GM23338 (cell line): Measurements from ENCODE around the gene KCNT2. TPM values are rescaled to one million over a fixed set of nuclear protein-coding genes. Genes with fewer than 3 reads are reported as not detected.

Experiments
- ATAC-seq: fragments of 200-7000 bp; cut with Tn5 transposase; 3 replicates; pipeline ENCODE4 v1.9.1; 2020
- DNase-seq: peaks from one replicate; pipeline ENCODE4 v3.0.0-alpha.2; 2015; ENCODE audit warnings: low spot score
- H2AFZ ChIP-seq: fragments of 200-600 bp; sonication (generic); 2 replicates; pipeline ENCODE4 v1.8.0; 2016; ENCODE audit warnings: antibody characterized with exemption, mild to moderate bottlenecking, moderate library complexity
- H3F3A ChIP-seq: fragments of 200-600 bp; sonication (generic); replicated peaks from 2 replicates; pipeline ENCODE4 v1.8.0; 2017; ENCODE audit warnings: antibody characterized with exemption, mixed run types, low read depth
- H3K27ac ChIP-seq: fragments of 200-600 bp; sonication (generic); 2 replicates; pipeline ENCODE4 v1.6.1; 2016; ENCODE audit warnings: low read depth
- H3K27me3 ChIP-seq: fragments of 200-600 bp; sonication (generic); 2 replicates; pipeline ENCODE4 v1.8.0; 2016; ENCODE audit warnings: mild to moderate bottlenecking, mixed run types, moderate library complexity; ENCODE audit not compliant: insufficient read depth
- H3K36me3 ChIP-seq: fragments of 200-600 bp; sonication (generic); 2 replicates; pipeline ENCODE4 v1.8.0; 2016; ENCODE audit warnings: mild to moderate bottlenecking; ENCODE audit not compliant: insufficient read depth
- H3K4me1 ChIP-seq: fragments of 200-600 bp; sonication (generic); 2 replicates; pipeline ENCODE4 v1.8.0; 2016; ENCODE audit warnings: mild to moderate bottlenecking, moderate library complexity; ENCODE audit not compliant: insufficient read depth
- H3K4me2 ChIP-seq: fragments of 200-600 bp; sonication (generic); 2 replicates; pipeline ENCODE4 v1.7.1; 2017; ENCODE audit warnings: mixed run types
- H3K4me3 ChIP-seq: fragments of 200-600 bp; sonication (generic); 2 replicates; pipeline ENCODE4 v1.6.1; 2016; ENCODE audit warnings: mixed run types
- H3K79me2 ChIP-seq: fragments of 200-600 bp; sonication (generic); replicated peaks from 2 replicates; pipeline ENCODE4 v1.8.0; 2017; ENCODE audit warnings: mild to moderate bottlenecking; ENCODE audit not compliant: insufficient read depth
- H3K9me2 ChIP-seq: fragments of 200-600 bp; sonication (generic); 2 replicates; pipeline ENCODE4 v1.8.0; 2017; ENCODE audit not compliant: insufficient read depth
- H4K20me1 ChIP-seq: fragments of 200-600 bp; sonication (generic); replicated peaks from 2 replicates; pipeline ENCODE4 v1.8.0; 2017; ENCODE audit warnings: mild to moderate bottlenecking; ENCODE audit not compliant: insufficient read depth
- H3K27ac Mint-ChIP-seq: 2 replicates; pipeline ENCODE4 v1.8.0; 2020; ENCODE audit warnings: inconsistent platforms, mild to moderate bottlenecking, moderate library complexity, mixed read lengths
- H3K27me3 Mint-ChIP-seq: 3 replicates; pipeline ENCODE4 v1.8.0; 2022; ENCODE audit warnings: low read depth, mild to moderate bottlenecking, moderate library complexity, mixed read lengths, inconsistent platforms; ENCODE audit not compliant: insufficient read depth, poor library complexity
- H3K36me3 Mint-ChIP-seq: 3 replicates; pipeline ENCODE4 v1.8.0; 2021; ENCODE audit warnings: low read depth, mild to moderate bottlenecking, inconsistent platforms, moderate library complexity, mixed read lengths
- H3K4me1 Mint-ChIP-seq: 3 replicates; pipeline ENCODE4 v1.8.0; 2020; ENCODE audit warnings: mild to moderate bottlenecking, inconsistent platforms, mixed read lengths
- H3K4me3 Mint-ChIP-seq: 3 replicates; pipeline ENCODE4 v1.8.0; 2021; ENCODE audit warnings: moderate library complexity, mild to moderate bottlenecking, inconsistent platforms, mixed read lengths
- H3K9me3 Mint-ChIP-seq: 3 replicates; pipeline ENCODE4 v1.8.0; 2020; ENCODE audit warnings: moderate library complexity, mild to moderate bottlenecking, inconsistent platforms, mixed read lengths
- CREB1 ChIP-seq: fragments of 250-450 bp; sonication (Bioruptor Pico); IDR thresholded peaks from 2 replicates; pipeline ENCODE4 v1.5.0; 2020; ENCODE audit warnings: low read depth, mild to moderate bottlenecking, moderate library complexity
- EZH2phosphoT487 ChIP-seq: fragments of 200-600 bp; sonication (generic); IDR thresholded peaks from one replicate; pipeline ENCODE4 v1.8.1; 2018; ENCODE audit warnings: antibody characterized with exemption; ENCODE audit not compliant: unreplicated experiment
- JUNB ChIP-seq: IDR thresholded peaks from one replicate; pipeline ENCODE4 v1.6.1; 2016; ENCODE audit warnings: antibody characterized with exemption; ENCODE audit not compliant: unreplicated experiment
- NANOG ChIP-seq: IDR thresholded peaks from 2 replicates; pipeline ENCODE4 v1.6.1; 2016; ENCODE audit warnings: antibody characterized with exemption, borderline replicate concordance
- POLR2AphosphoS5 ChIP-seq: IDR thresholded peaks from 2 replicates; pipeline ENCODE4 v1.6.1; 2016; ENCODE audit warnings: antibody characterized with exemption, low read depth
- STAT1 ChIP-seq: IDR thresholded peaks from one replicate; pipeline ENCODE4 v1.6.1; 2016; ENCODE audit warnings: antibody characterized with exemption; ENCODE audit not compliant: unreplicated experiment
- ZNF114 ChIP-seq: fragments of 250-450 bp; sonication (Bioruptor Pico); IDR thresholded peaks from 2 replicates; pipeline ENCODE4 v1.5.0; 2020; ENCODE audit warnings: mild to moderate bottlenecking, moderate library complexity
- ZNF331 ChIP-seq: fragments of 250-450 bp; sonication (Bioruptor Pico); IDR thresholded peaks from 2 replicates; pipeline ENCODE4 v1.5.0; 2020; ENCODE audit warnings: low read depth, mild to moderate bottlenecking, moderate library complexity
- polyA plus RNA-seq: library from polyadenylated mRNA; unstranded; fragments of >200 nt; fragmentation: Nextera tagmentation; extraction: Ambion mirVana; gene quantifications from 2 replicates; pipeline ENCODE4 v1.2.1, GENCODE V29; 2016
- total RNA-seq: library from RNA; depleted of rRNA; stranded (reverse); fragments of >200 nt; shearing (Covaris generic); gene quantifications from 2 replicates; pipeline ENCODE4 v1.2.3, GENCODE V29; 2014
- TF ChIP-seq, protein P1 (sequence below), 2 experiments: fragments of 200-600 bp in 1 of 2; sonication (generic) in 1 of 2; conservative IDR thresholded peaks; 2 replicates each; pipeline versions ENCODE4 v1.5.1 to v1.6.1; 2016 to 2017; ENCODE audit warnings: antibody characterized with exemption in 2 of 2, low read depth in 2 of 2, mild to moderate bottlenecking in 2 of 2, moderate library complexity in 1 of 2
- TF ChIP-seq, protein P2 (sequence below): fragments of 250-450 bp; sonication (Bioruptor Pico); IDR thresholded peaks from 2 replicates; pipeline ENCODE4 v1.5.0; 2020; ENCODE audit warnings: mild to moderate bottlenecking, moderate library complexity
- TF ChIP-seq, protein P3 (sequence below): IDR thresholded peaks from 2 replicates; pipeline ENCODE4 v1.6.1; 2016; ENCODE audit warnings: antibody characterized with exemption

The KCNT2 gene
- total and polyA plus RNA-seq, 2 experiments from 2014 or later: 5.4 to 13.4 TPM

DNA sequence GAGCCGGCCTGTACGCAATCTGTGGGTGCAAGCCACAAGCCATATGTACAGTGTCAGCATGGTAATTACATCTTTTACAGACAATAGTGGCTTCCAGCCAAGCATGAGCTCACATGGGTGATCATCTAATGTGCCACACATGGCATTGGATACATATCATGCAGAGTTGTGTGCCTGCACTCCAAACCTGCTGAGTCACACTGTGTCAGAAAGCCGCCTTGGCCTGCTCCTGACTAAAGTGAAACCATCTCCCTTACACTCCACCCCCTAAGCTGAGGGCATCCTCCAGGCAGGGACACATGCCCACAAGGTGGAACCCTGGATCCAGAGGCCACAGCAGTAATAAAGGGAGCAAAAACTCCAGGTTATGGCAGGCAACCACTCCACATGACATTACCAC, 72.5 kb downstream of the KCNT2 start:
- peaks cover 53% of the 10 kb centered on the region for H3K9me3 Mint-ChIP-seq
- Histone ChIP-seq H3K27me3 (no peaks in the 10 kb centered on the region), H3K4me3 (no peak overlapping the region), H3K36me3 (peaks cover 19% of the 10 kb centered on the region), H3F3A (no peaks in the 10 kb centered on the region), H4K20me1 (0 out of 2 replicates have a peak, but pooled peaks cover 3% of the 10 kb centered on the region), H3K4me1 (peaks cover 11% of the 10 kb centered on the region; the same call in 1 of the 2 replicates), H3K9me2 (no peaks in the 10 kb centered on the region), H2AFZ (no peak overlapping the region), H3K79me2 (peaks cover 25% of the 10 kb centered on the region), H3K27ac (no peak overlapping the region), H3K4me2 (no peak overlapping the region)
- peaks cover 10% of the 10 kb centered on the region; the same call in 2 of the 3 replicates for H3K4me1 Mint-ChIP-seq
- ATAC-seq (no peak), DNase-seq (peak; percentile 80)
- TF ChIP-seq, protein P1, sequence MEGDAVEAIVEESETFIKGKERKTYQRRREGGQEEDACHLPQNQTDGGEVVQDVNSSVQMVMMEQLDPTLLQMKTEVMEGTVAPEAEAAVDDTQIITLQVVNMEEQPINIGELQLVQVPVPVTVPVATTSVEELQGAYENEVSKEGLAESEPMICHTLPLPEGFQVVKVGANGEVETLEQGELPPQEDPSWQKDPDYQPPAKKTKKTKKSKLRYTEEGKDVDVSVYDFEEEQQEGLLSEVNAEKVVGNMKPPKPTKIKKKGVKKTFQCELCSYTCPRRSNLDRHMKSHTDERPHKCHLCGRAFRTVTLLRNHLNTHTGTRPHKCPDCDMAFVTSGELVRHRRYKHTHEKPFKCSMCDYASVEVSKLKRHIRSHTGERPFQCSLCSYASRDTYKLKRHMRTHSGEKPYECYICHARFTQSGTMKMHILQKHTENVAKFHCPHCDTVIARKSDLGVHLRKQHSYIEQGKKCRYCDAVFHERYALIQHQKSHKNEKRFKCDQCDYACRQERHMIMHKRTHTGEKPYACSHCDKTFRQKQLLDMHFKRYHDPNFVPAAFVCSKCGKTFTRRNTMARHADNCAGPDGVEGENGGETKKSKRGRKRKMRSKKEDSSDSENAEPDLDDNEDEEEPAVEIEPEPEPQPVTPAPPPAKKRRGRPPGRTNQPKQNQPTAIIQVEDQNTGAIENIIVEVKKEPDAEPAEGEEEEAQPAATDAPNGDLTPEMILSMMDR (conservative IDR thresholded peaks at IDR 0.05; ENCODE audit: low read depth in 2 of 2): no peak
- TF ChIP-seq EZH2phosphoT487 (no peak), JUNB (no peak), ZNF331 (no peak), POLR2AphosphoS5 (no peak), STAT1 (no peak), NANOG (no peak)
- H3K36me3 Mint-ChIP-seq: peaks cover 66% of the 10 kb centered on the region
- no peak overlapping the region for H3K4me3 Mint-ChIP-seq
- H3K27ac Mint-ChIP-seq: no peak overlapping the region
- peaks cover 2% of the 10 kb centered on the region for H3K27me3 Mint-ChIP-seq

DNA sequence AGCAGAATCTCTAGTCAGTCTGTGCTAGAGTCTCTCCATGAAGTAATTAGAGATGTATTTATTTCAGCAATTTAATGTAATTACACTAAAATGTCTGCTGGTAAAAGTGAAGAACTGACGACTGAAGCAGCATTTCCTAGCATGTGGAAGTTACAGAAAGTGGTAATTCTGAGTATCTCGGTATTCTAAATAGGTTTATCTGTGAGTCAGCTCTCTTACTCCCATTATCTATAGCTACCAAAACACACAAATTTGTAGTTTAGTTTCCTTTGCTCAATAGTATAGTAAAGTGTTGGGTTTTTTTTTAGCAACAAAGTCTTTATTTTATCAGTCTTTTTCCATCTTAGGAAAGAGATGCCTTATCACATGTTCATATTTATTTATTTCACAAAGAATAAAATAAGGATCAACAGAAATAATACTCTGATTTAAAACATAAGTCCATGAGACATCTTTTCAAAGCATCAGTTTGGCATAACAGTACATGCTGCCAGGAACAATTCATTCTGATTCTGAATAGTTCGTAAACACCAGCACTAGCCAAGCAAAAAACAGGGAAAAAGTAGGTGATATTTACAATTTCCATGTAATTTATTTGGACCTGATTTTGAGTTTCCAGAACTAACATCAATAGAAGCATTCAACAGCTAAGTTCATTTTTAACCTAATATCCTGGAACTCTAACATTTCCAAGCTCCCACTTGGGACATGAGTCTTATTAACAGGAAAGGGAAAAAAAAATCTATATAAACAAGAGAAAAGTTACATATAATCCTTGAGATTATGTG, 76.3 kb downstream of the KCNT2 start:
- peaks cover 2% of the 10 kb centered on the region for H3K27me3 Mint-ChIP-seq
- no peak overlapping the region for H2AFZ ChIP-seq
- peaks cover 37% of the 10 kb centered on the region for H3K36me3 Mint-ChIP-seq
- H3F3A ChIP-seq: no peaks in the 10 kb centered on the region
- peaks cover 3% of the 10 kb centered on the region; the same call in 1 of the 2 replicates for H4K20me1 ChIP-seq
- peaks cover 8% of the 10 kb centered on the region for H3K36me3 ChIP-seq
- H3K4me2 ChIP-seq: no peak overlapping the region
- peaks cover 26% of the 10 kb centered on the region for H3K9me3 Mint-ChIP-seq
- no peak overlapping the region for H3K4me3 ChIP-seq
- peaks cover 11% of the 10 kb centered on the region; the same call in 1 of the 2 replicates for H3K4me1 ChIP-seq
- no peak overlapping the region for H3K4me3 Mint-ChIP-seq
- ATAC-seq: no peak
- H3K4me1 Mint-ChIP-seq: peaks cover 10% of the 10 kb centered on the region; the same call in 2 of the 3 replicates
- no peak overlapping the region for H3K27ac ChIP-seq
- no peaks in the 10 kb centered on the region for H3K9me2 ChIP-seq
- no peak for DNase-seq
- H3K27me3 ChIP-seq: no peaks in the 10 kb centered on the region
- peaks cover 3% of the 10 kb centered on the region; the same call in 1 of the 2 replicates for H3K79me2 ChIP-seq
- no peak overlapping the region for H3K27ac Mint-ChIP-seq
- TF ChIP-seq STAT1 (no peak), CREB1 (CRISPR knock-in tag) (no peak), EZH2phosphoT487 (no peak), ZNF331 (no peak), POLR2AphosphoS5 (no peak), ZNF114 (no peak)
- TF ChIP-seq, protein P2, sequence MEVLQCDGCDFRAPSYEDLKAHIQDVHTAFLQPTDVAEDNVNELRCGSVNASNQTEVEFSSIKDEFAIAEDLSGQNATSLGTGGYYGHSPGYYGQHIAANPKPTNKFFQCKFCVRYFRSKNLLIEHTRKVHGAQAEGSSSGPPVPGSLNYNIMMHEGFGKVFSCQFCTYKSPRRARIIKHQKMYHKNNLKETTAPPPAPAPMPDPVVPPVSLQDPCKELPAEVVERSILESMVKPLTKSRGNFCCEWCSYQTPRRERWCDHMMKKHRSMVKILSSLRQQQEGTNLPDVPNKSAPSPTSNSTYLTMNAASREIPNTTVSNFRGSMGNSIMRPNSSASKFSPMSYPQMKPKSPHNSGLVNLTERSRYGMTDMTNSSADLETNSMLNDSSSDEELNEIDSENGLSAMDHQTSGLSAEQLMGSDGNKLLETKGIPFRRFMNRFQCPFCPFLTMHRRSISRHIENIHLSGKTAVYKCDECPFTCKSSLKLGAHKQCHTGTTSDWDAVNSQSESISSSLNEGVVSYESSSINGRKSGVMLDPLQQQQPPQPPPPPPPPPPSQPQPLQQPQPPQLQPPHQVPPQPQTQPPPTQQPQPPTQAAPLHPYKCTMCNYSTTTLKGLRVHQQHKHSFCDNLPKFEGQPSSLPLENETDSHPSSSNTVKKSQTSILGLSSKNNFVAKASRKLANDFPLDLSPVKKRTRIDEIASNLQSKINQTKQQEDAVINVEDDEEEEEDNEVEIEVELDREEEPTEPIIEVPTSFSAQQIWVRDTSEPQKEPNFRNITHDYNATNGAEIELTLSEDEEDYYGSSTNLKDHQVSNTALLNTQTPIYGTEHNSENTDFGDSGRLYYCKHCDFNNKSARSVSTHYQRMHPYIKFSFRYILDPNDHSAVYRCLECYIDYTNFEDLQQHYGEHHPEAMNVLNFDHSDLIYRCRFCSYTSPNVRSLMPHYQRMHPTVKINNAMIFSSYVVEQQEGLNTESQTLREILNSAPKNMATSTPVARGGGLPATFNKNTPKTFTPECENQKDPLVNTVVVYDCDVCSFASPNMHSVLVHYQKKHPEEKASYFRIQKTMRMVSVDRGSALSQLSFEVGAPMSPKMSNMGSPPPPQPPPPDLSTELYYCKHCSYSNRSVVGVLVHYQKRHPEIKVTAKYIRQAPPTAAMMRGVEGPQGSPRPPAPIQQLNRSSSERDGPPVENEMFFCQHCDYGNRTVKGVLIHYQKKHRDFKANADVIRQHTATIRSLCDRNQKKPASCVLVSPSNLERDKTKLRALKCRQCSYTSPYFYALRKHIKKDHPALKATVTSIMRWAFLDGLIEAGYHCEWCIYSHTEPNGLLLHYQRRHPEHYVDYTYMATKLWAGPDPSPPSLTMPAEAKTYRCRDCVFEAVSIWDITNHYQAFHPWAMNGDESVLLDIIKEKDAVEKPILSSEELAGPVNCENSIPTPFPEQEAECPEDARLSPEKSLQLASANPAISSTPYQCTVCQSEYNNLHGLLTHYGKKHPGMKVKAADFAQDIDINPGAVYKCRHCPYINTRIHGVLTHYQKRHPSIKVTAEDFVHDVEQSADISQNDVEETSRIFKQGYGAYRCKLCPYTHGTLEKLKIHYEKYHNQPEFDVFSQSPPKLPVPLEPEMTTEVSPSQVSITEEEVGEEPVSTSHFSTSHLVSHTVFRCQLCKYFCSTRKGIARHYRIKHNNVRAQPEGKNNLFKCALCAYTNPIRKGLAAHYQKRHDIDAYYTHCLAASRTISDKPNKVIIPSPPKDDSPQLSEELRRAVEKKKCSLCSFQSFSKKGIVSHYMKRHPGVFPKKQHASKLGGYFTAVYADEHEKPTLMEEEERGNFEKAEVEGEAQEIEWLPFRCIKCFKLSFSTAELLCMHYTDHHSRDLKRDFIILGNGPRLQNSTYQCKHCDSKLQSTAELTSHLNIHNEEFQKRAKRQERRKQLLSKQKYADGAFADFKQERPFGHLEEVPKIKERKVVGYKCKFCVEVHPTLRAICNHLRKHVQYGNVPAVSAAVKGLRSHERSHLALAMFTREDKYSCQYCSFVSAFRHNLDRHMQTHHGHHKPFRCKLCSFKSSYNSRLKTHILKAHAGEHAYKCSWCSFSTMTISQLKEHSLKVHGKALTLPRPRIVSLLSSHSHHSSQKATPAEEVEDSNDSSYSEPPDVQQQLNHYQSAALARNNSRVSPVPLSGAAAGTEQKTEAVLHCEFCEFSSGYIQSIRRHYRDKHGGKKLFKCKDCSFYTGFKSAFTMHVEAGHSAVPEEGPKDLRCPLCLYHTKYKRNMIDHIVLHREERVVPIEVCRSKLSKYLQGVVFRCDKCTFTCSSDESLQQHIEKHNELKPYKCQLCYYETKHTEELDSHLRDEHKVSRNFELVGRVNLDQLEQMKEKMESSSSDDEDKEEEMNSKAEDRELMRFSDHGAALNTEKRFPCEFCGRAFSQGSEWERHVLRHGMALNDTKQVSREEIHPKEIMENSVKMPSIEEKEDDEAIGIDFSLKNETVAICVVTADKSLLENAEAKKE (CRISPR knock-in tag): no peak
- TF ChIP-seq, protein P3, sequence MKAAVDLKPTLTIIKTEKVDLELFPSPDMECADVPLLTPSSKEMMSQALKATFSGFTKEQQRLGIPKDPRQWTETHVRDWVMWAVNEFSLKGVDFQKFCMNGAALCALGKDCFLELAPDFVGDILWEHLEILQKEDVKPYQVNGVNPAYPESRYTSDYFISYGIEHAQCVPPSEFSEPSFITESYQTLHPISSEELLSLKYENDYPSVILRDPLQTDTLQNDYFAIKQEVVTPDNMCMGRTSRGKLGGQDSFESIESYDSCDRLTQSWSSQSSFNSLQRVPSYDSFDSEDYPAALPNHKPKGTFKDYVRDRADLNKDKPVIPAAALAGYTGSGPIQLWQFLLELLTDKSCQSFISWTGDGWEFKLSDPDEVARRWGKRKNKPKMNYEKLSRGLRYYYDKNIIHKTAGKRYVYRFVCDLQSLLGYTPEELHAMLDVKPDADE: no peak
